Brain microvascular endothelial cell (primary cell): ENCODE results near the gene PLA2G1B.

Experiments used
- DNase-seq: peaks from one replicate; pipeline ENCODE4 v3.0.0-alpha.2; 2020
- H3K27ac ChIP-seq: fragments of 250-450 bp; sonication (Bioruptor Pico); 2 replicates; pipeline ENCODE4 v1.5.1; 2020; ENCODE audit warnings: mild to moderate bottlenecking, moderate library complexity
- H3K27me3 ChIP-seq: fragments of 250-450 bp; sonication (Bioruptor Pico); replicated peaks from 2 replicates; pipeline ENCODE4 v1.5.1; 2020; ENCODE audit warnings: mild to moderate bottlenecking
- H3K36me3 ChIP-seq: fragments of 250-450 bp; sonication (Bioruptor Pico); replicated peaks from 2 replicates; pipeline ENCODE4 v1.5.1; 2020; ENCODE audit warnings: mild to moderate bottlenecking
- H3K4me3 ChIP-seq: 2 replicates; pipeline ENCODE4 v1.5.1; 2011; ENCODE audit warnings: low read depth, mild to moderate bottlenecking, control low read depth, low read length, moderate library complexity
- CTCF ChIP-seq: IDR thresholded peaks from 2 replicates; pipeline ENCODE4 v1.5.1; 2011; ENCODE audit warnings: low read depth, mild to moderate bottlenecking, moderate library complexity, low read length, control low read depth, inconsistent platforms; ENCODE audit errors: missing control alignments
- in situ Hi-C: cut with HindIII; loops from 2 replicates; pipeline ENCODE4 v1.10.0; 2017; ENCODE audit warnings: low sequenced_read_pairs, low pct_ligation_motif_present

PLA2G1B gene

GRCh38 chr12:120332041-120332440, 4.5 kb upstream of the PLA2G1B start:
- TF ChIP-seq CTCF, result no peak
- no peak overlapping the region for H3K27ac ChIP-seq
- no peak for DNase-seq
- in situ Hi-C loops, result no loop called here
- H3K36me3 ChIP-seq, result no peaks in the 10 kb centered on the region
- no peak overlapping the region for H3K4me3 ChIP-seq
- H3K27me3 ChIP-seq, result no peaks in the 10 kb centered on the region

- H3K27me3 ChIP-seq, result no peaks in the 10 kb centered on the region
- H3K27ac ChIP-seq, result no peak overlapping the region
- H3K4me3 ChIP-seq, result no peak overlapping the region
- TF ChIP-seq CTCF, result no peak
- no peaks in the 10 kb centered on the region for H3K36me3 ChIP-seq
- in situ Hi-C loops, result no loop called here
- no peak for DNase-seq
These were observed 3.8 kb upstream of the PLA2G1B start for GRCh38 chr12:120331390-120331789.

GRCh38 chr12:120328228-120328627, 649 bp upstream of the PLA2G1B start:
- no peak overlapping the region for H3K4me3 ChIP-seq
- no peaks in the 10 kb centered on the region for H3K36me3 ChIP-seq
- no peak for TF ChIP-seq CTCF
- DNase-seq, result no peak
- H3K27me3 ChIP-seq, result no peaks in the 10 kb centered on the region
- in situ Hi-C loops, result no loop called here
- no peak overlapping the region for H3K27ac ChIP-seq

GRCh38 chr12:120324841-120325417, 2.6 kb downstream of the PLA2G1B start:
- TF ChIP-seq CTCF, result no peak
- H3K36me3 ChIP-seq, result no peaks in the 10 kb centered on the region
- in situ Hi-C loops, result no loop called here
- H3K27me3 ChIP-seq, result no peaks in the 10 kb centered on the region
- H3K4me3 ChIP-seq, result no peak overlapping the region
- H3K27ac ChIP-seq, result no peak overlapping the region
- no peak for DNase-seq

GRCh38 chr12:120323772-120324171, 3.8 kb downstream of the PLA2G1B start:
- in situ Hi-C loops, result no loop called here
- TF ChIP-seq CTCF, result no peak
- Histone ChIP-seq H3K27me3 (no peaks in the 10 kb centered on the region), H3K36me3 (no peaks in the 10 kb centered on the region), H3K4me3 (no peak overlapping the region), H3K27ac (no peak overlapping the region)
- DNase-seq, result no peak
